Kidney (tissue), 14 donors: ENCODE results near the gene ZNF780B. TPM values are rescaled to one million over a fixed set of nuclear protein-coding genes. Genes with fewer than 3 reads are reported as not detected.

ENCODE experiments used
- DNase-seq, 5 donors: peaks; one replicate each; pipeline ENCODE4 v3.0.0-alpha.2; 2013 to 2020
- FAIRE-seq: peaks from 2 replicates; lab custom pipeline; 2012; peaks lifted over from hg19 to GRCh38; lab: Jason Lieb, UNC
- H3K27ac ChIP-seq, 2 donors: one replicate each; pipeline ENCODE4 v1.7.0; 2013; ENCODE audit warnings: low read depth in 2 of 2, low read length in 2 of 2, inconsistent platforms in 1 of 2
- H3K27me3 ChIP-seq: one replicate; pipeline ENCODE4 v1.7.1; 2013; ENCODE audit warnings: low read length, inconsistent platforms; ENCODE audit not compliant: control insufficient read depth, insufficient read depth
- H3K36me3 ChIP-seq, 3 donors: one replicate each; pipeline versions ENCODE4 v1.7.0 to v1.7.1; 2013; ENCODE audit warnings: low read length in 3 of 3, control low read depth in 1 of 3, inconsistent platforms in 1 of 3; ENCODE audit not compliant: insufficient read depth in 3 of 3, control insufficient read depth in 2 of 3
- H3K4me1 ChIP-seq, 3 donors: one replicate each; pipeline versions ENCODE4 v1.7.0 to v1.7.1; 2013; ENCODE audit warnings: low read length in 3 of 3, inconsistent platforms in 1 of 3, low read depth in 1 of 3; ENCODE audit not compliant: control insufficient read depth in 2 of 3, insufficient read depth in 2 of 3
- H3K4me3 ChIP-seq, 3 donors: one replicate each; pipeline versions ENCODE4 v1.7.0 to v1.8.1; 2013; ENCODE audit warnings: low read length in 3 of 3, control low read depth in 1 of 3, inconsistent platforms in 1 of 3
- H3K9ac ChIP-seq, 3 donors: one replicate each; pipeline versions ENCODE4 v1.7.0 to v1.7.1; 2013; ENCODE audit warnings: low read length in 3 of 3, control low read depth in 1 of 3, inconsistent platforms in 1 of 3
- H3K9me3 ChIP-seq, 3 donors: one replicate each; pipeline versions ENCODE4 v1.7.0 to v1.7.1; 2013; ENCODE audit warnings: low read length in 3 of 3, control low read depth in 1 of 3, inconsistent platforms in 1 of 3; ENCODE audit not compliant: control insufficient read depth in 2 of 3, insufficient read depth in 1 of 3
- CTCF ChIP-seq: IDR thresholded peaks from 3 replicates; pipeline ENCODE4 v1.5.1; 2012; ENCODE audit warnings: mild to moderate bottlenecking, moderate library complexity, borderline replicate concordance; ENCODE audit not compliant: insufficient read depth; ENCODE audit errors: extremely low read depth
- intact Hi-C: fragments of 100-400 bp; cut with DNase I; formaldehyde crosslinking; loops from one replicate; pipeline ENCODE4 v1.11.1; 2022
- polyA plus RNA-seq: library from polyadenylated mRNA; stranded (reverse); fragments of 350-450 nt; fragmentation: Illumina TruSeq; extraction: RNeasy Lipid Tissue Mini Kit (QIAGEN cat#74804); gene quantifications from one replicate; pipeline ENCODE4 v1.2.3, GENCODE V29; 2014; ENCODE audit warnings: low read depth, low replicate concordance; ENCODE audit not compliant: insufficient read depth
- total RNA-seq: library from RNA; stranded (reverse); fragmentation: NEBNext Ultra II Directional; extraction: Animal tissue kit (Norgen Biotek cat#: 25700); gene quantifications from one replicate; pipeline ENCODE4 v1.2.1, GENCODE V29; 2021
- donor health status: control.
- donor health status: control.
- donor health status: control.
- donor health status: control.
- donor health status: control.
- donor health status: DM: yes; HTN: yes; CAD: no.
- donor health status: Normal renal cell carcinoma (clear cell type).

Gene ZNF780B
- total and polyA plus RNA-seq, 2 donors from 2014 or later, result 4.6 to 33.2 TPM

GRCh38 chr19:40090241-40091204 lies 34.5 kb upstream of the ZNF780B start, which contains the start of gene ZNF780A:
Gene ZNF780A (minus strand): TSS chr19:40090943. CDS start chr19:40084753, 6,190 bp downstream.
- Histone ChIP-seq H3K36me3 (no peaks in the 10 kb centered on the region), H3K4me1 (peaks cover 0 to 8% (median 7%) of the 10 kb centered on the region in 3 donors), H3K27me3 (no peaks in the 10 kb centered on the region), H3K4me3 (peak within 1 kb of the TSS; percentile 89 to 99 (median 95)), H3K9ac (peak within 1 kb of the TSS; percentile 34 to 95 (median 93)), H3K9me3 (no peaks in the 10 kb centered on the region), H3K27ac (peak within 1 kb of the TSS; percentile 79 to 85)
- TF ChIP-seq CTCF, result no peak
- intact Hi-C loops, result no loop called here
- DNase-seq (peak; percentile 87 to 94 (median 90)), FAIRE-seq (no peak)

GRCh38 chr19:40089462-40089861 lies 33.4 kb upstream of the ZNF780B start:
- Histone ChIP-seq H3K4me3 (peak overlapping the region in 2 of 3 donors; percentile 89 to 99), H3K9me3 (no peaks in the 10 kb centered on the region), H3K27ac (no peak overlapping the region), H3K4me1 (peaks cover 0 to 8% (median 7%) of the 10 kb centered on the region in 3 donors), H3K9ac (peak overlapping the region in 2 of 3 donors; percentile 34 to 95), H3K27me3 (no peaks in the 10 kb centered on the region), H3K36me3 (no peaks in the 10 kb centered on the region)
- TF ChIP-seq CTCF, result no peak
- peak in 2 of 5 donors; percentile 12 to 16 for DNase-seq
- FAIRE-seq, result no peak
- intact Hi-C loops, result no loop called here

GRCh38 chr19:40088299-40089047 lies 32.4 kb upstream of the ZNF780B start:
- peak overlapping the region in 1 of 3 donors; percentile 4 for H3K4me3 ChIP-seq
- FAIRE-seq, result no peak
- H3K36me3 ChIP-seq, result no peaks in the 10 kb centered on the region
- no peaks in the 10 kb centered on the region for H3K27me3 ChIP-seq
- no peak for DNase-seq
- no peak overlapping the region for H3K27ac ChIP-seq
- H3K9me3 ChIP-seq, result no peaks in the 10 kb centered on the region
- intact Hi-C loops, result no loop called here
- no peak overlapping the region for H3K9ac ChIP-seq
- peaks cover 0 to 8% (median 7%) of the 10 kb centered on the region in 3 donors for H3K4me1 ChIP-seq
- no peak for TF ChIP-seq CTCF
